SU-DHL-6 (cell line): Measurements from ENCODE around the gene PARN.

Experiments
- H2AFZ ChIP-seq: fragments of 200-600 bp; sonication (generic); 2 replicates; pipeline ENCODE4 v1.6.1; 2014; ENCODE audit warnings: low read depth, mild to moderate bottlenecking, moderate library complexity, mixed read lengths, antibody characterized with exemption, low read length; ENCODE audit not compliant: severe bottlenecking
- H3F3A ChIP-seq: fragments of 200-600 bp; shearing (Covaris generic); 2 replicates; pipeline ENCODE4 v1.6.0; 2016; ENCODE audit warnings: antibody characterized with exemption, mild to moderate bottlenecking; ENCODE audit not compliant: insufficient read depth
- H3K27ac ChIP-seq: fragments of 200-600 bp; sonication (generic); 2 replicates; pipeline ENCODE4 v1.5.1; 2016; ENCODE audit warnings: low read depth, mild to moderate bottlenecking, low read length, moderate library complexity, mixed read lengths
- H3K27me3 ChIP-seq: fragments of 200-600 bp; sonication (generic), shearing (Covaris generic); 2 replicates; pipeline ENCODE4 v1.6.0; 2014; ENCODE audit warnings: mild to moderate bottlenecking, low read length
- H3K36me3 ChIP-seq: fragments of 200-600 bp; sonication (generic); 2 replicates; pipeline ENCODE4 v1.6.1; 2014; ENCODE audit warnings: mild to moderate bottlenecking, low read length, mixed read lengths
- H3K4me2 ChIP-seq: fragments of 300-600, 200-600 bp; shearing (Covaris generic), sonication (generic); 2 replicates; pipeline ENCODE4 v1.6.0; 2014; ENCODE audit warnings: low read length, low read depth, mild to moderate bottlenecking; ENCODE audit not compliant: poor library complexity, severe bottlenecking
- H3K4me3 ChIP-seq: fragments of 200-600 bp; sonication (generic); 2 replicates; pipeline ENCODE4 v1.5.1; 2014; ENCODE audit warnings: antibody characterized with exemption, low read length, mild to moderate bottlenecking, mixed read lengths; ENCODE audit not compliant: insufficient read depth, poor library complexity, severe bottlenecking
- H3K79me2 ChIP-seq: fragments of 200-600 bp; sonication (generic); 2 replicates; pipeline ENCODE4 v1.6.1; 2014; ENCODE audit warnings: mild to moderate bottlenecking, low read length, moderate library complexity; ENCODE audit not compliant: insufficient read depth
- H3K9ac ChIP-seq: fragments of 200-600 bp; sonication (generic); 2 replicates; pipeline ENCODE4 v1.7.0; 2014; ENCODE audit warnings: mild to moderate bottlenecking, low read length
- H3K9me2 ChIP-seq: fragments of 200-600 bp; sonication (generic); replicated peaks from 2 replicates; pipeline ENCODE4 v1.6.1; 2014; ENCODE audit warnings: low read length; ENCODE audit not compliant: insufficient read depth
- H3K9me3 ChIP-seq: fragments of 200-600 bp; sonication (generic); 2 replicates; pipeline ENCODE4 v1.6.1; 2014; ENCODE audit warnings: low read length, mixed read lengths; ENCODE audit not compliant: insufficient read depth
- H4K20me1 ChIP-seq: fragments of 200-600 bp; sonication (generic); 2 replicates; pipeline ENCODE4 v1.6.1; 2014; ENCODE audit warnings: low read depth, mild to moderate bottlenecking, antibody characterized with exemption, low read length, moderate library complexity, mixed read lengths
- CTCF ChIP-seq: fragments of 200-600 bp; sonication (generic); IDR thresholded peaks from one replicate; pipeline ENCODE4 v1.5.1; 2017; ENCODE audit warnings: antibody characterized with exemption, mild to moderate bottlenecking, low read length, moderate library complexity; ENCODE audit not compliant: insufficient read depth, poor library complexity, severe bottlenecking
- EZH2phosphoT487 ChIP-seq: fragments of 200-600 bp; sonication (generic), shearing (Covaris generic); conservative IDR thresholded peaks from 2 replicates; pipeline ENCODE4 v1.6.1; 2018; ENCODE audit warnings: mild to moderate bottlenecking, antibody characterized with exemption, low read length, moderate library complexity, mixed read lengths

The PARN gene

GRCh38 chr16:14485811-14486519 is 144.1 kb downstream of the PARN start:
- Histone ChIP-seq H3K79me2 (peaks cover 5% of the 10 kb centered on the region; the same call in 1 of the 2 replicates), H3K27ac (no peak overlapping the region), H2AFZ (no peak overlapping the region), H3K9me2 (no peaks in the 10 kb centered on the region), H3K9ac (no peak overlapping the region), H3K36me3 (peaks cover 7% of the 10 kb centered on the region; the same call in 1 of the 2 replicates), H3F3A (peaks cover 3% of the 10 kb centered on the region), H3K27me3 (no peaks in the 10 kb centered on the region), H3K4me2 (no peak overlapping the region), H3K9me3 (no peaks in the 10 kb centered on the region), H4K20me1 (no peaks in the 10 kb centered on the region), H3K4me3 (no peak overlapping the region)
- TF ChIP-seq EZH2phosphoT487 (no peak), CTCF (no peak)

GRCh38 chr16:14485121-14485551 is 144.9 kb downstream of the PARN start:
- no peaks in the 10 kb centered on the region for H4K20me1 ChIP-seq
- H3K4me3 ChIP-seq = no peak overlapping the region
- no peaks in the 10 kb centered on the region for H3K27me3 ChIP-seq
- H3K9me2 ChIP-seq = no peaks in the 10 kb centered on the region
- no peak for TF ChIP-seq CTCF
- H3K9me3 ChIP-seq = no peaks in the 10 kb centered on the region
- H3K27ac ChIP-seq = no peak overlapping the region
- H3K36me3 ChIP-seq = peaks cover 13% of the 10 kb centered on the region; the same call in 1 of the 2 replicates
- no peak overlapping the region for H3K4me2 ChIP-seq
- no peak overlapping the region for H3K9ac ChIP-seq
- peaks cover 3% of the 10 kb centered on the region for H3F3A ChIP-seq
- no peak overlapping the region for H2AFZ ChIP-seq
- peaks cover 5% of the 10 kb centered on the region; the same call in 1 of the 2 replicates for H3K79me2 ChIP-seq

- no peaks in the 10 kb centered on the region for H3K9me2 ChIP-seq
- H3F3A ChIP-seq = peaks cover 3% of the 10 kb centered on the region
- H3K79me2 ChIP-seq = no peaks in the 10 kb centered on the region
- H2AFZ ChIP-seq = no peak overlapping the region
- H3K27ac ChIP-seq = no peak overlapping the region
- no peaks in the 10 kb centered on the region for H3K27me3 ChIP-seq
- no peak overlapping the region for H3K4me3 ChIP-seq
- no peaks in the 10 kb centered on the region for H4K20me1 ChIP-seq
- no peak overlapping the region for H3K4me2 ChIP-seq
- TF ChIP-seq EZH2phosphoT487 = no peak
- TF ChIP-seq CTCF = no peak
- no peak overlapping the region for H3K9ac ChIP-seq
- H3K36me3 ChIP-seq = peaks cover 23% of the 10 kb centered on the region; the same call in 1 of the 2 replicates
- H3K9me3 ChIP-seq = no peaks in the 10 kb centered on the region
Measured at GRCh38 chr16:14483819-14484385, 146.2 kb downstream of the PARN start.
